Spleen (tissue), 11 donors: Measurements from ENCODE around the gene HLA-DPA1. TPM values are rescaled to one million over a fixed set of nuclear protein-coding genes. Genes with fewer than 3 reads are reported as not detected.
A peak's percentile ranks its signal among the peaks of the same experiment; 100 is the strongest.

Source experiments
- DNase-seq: peaks from one replicate; pipeline ENCODE4 v3.0.0-alpha.2; 2020
- H3K27ac ChIP-seq, 8 donors: fragments of 200-600 bp; sonication (generic) in 7 of 8; 1 replicate in 4 of 8; 2 replicates in 4 of 8; pipeline versions ENCODE4 v1.5.0 to v1.8.0; 2016 to 2021; ENCODE audit warnings: inconsistent platforms in 4 of 8, mild to moderate bottlenecking in 4 of 8, moderate library complexity in 1 of 8
- H3K27me3 ChIP-seq, 7 donors: fragments of 200-600 bp; sonication (generic) in 6 of 7; replicated peaks in 1 of 7; 1 replicate in 4 of 7; 2 replicates in 3 of 7; pipeline versions ENCODE4 v1.5.0 to v1.8.0; 2016 to 2021; ENCODE audit warnings: inconsistent platforms in 3 of 7, mild to moderate bottlenecking in 1 of 7
- H3K36me3 ChIP-seq, 6 donors: fragments of 200-600 bp; sonication (generic) in 5 of 6; 1 replicate in 4 of 6; 2 replicates in 2 of 6; pipeline versions ENCODE4 v1.5.0 to v1.8.0; 2016 to 2021; ENCODE audit warnings: inconsistent platforms in 2 of 6
- H3K4me1 ChIP-seq, 6 donors: fragments of 200-600 bp; sonication (generic) in 5 of 6; 1 replicate in 3 of 6; 2 replicates in 3 of 6; pipeline versions ENCODE4 v1.5.0 to v1.8.0; 2016 to 2021; ENCODE audit warnings: inconsistent platforms in 3 of 6
- H3K4me3 ChIP-seq, 8 donors: fragments of 200-600 bp; sonication (generic) in 7 of 8; 1 replicate in 4 of 8; 2 replicates in 4 of 8; pipeline versions ENCODE4 v1.5.0 to v1.8.0; 2016 to 2021; ENCODE audit warnings: inconsistent platforms in 4 of 8, mild to moderate bottlenecking in 4 of 8, moderate library complexity in 2 of 8
- H3K9me3 ChIP-seq, 8 donors: fragments of 200-600 bp; sonication (generic) in 7 of 8; 1 replicate in 4 of 8; 2 replicates in 4 of 8; pipeline versions ENCODE4 v1.5.0 to v1.8.0; 2016 to 2021; ENCODE audit warnings: inconsistent platforms in 4 of 8
- CTCF ChIP-seq, 11 experiments: fragments of 200-600 bp in 7 of 11; fragments of 450-650 bp in 4 of 11; sonication (generic) in 4 of 11; IDR thresholded peaks in 8 of 11; conservative IDR thresholded peaks in 3 of 11; 1 replicate in 7 of 11; 2 replicates in 4 of 11; pipeline versions ENCODE4 v1.4.0 to v1.8.0; 2016 to 2021; ENCODE audit warnings: antibody characterized with exemption in 11 of 11, inconsistent platforms in 4 of 11, mild to moderate bottlenecking in 1 of 11
- POLR2A ChIP-seq, 3 donors: fragments of 450-650 bp; IDR thresholded peaks; one replicate each; pipeline ENCODE4 v1.5.1; 2017; ENCODE audit warnings: antibody characterized with exemption in 3 of 3, mild to moderate bottlenecking in 1 of 3
- POLR2AphosphoS5 ChIP-seq, 3 donors: sonication (generic); formaldehyde crosslinking; IDR thresholded peaks; one replicate each; pipeline ENCODE4 v1.5.1; 2017; ENCODE audit warnings: antibody characterized with exemption in 3 of 3
- WGBS, 5 donors: extraction: QIAGEN DNeasy Blood & Tissue Kit in 3 of 5; methylation state at CpG; one replicate each; pipeline versions ENCODE4 v1.1.5 to v1.1.7; 2013 to 2018; 5-methylcytosine and 5-hydroxymethylcytosine counted together
- intact Hi-C: fragments of 100-400 bp; cut with DNase I; formaldehyde crosslinking; loops from one replicate; pipeline ENCODE4 v1.15.0; 2023; ENCODE audit warnings: low total_unique reads
- polyA plus RNA-seq, 3 donors: library from polyadenylated mRNA; stranded (reverse); fragments of 200-250 nt; gene quantifications; one replicate each; pipeline ENCODE4 v1.2.1, GENCODE V29; 2013
- total RNA-seq, 7 donors: library from RNA; depleted of rRNA in 3 of 7; stranded (reverse); fragments of >200 nt in 3 of 7; fragmentation: NEBNext Ultra II Directional in 4 of 7; extraction: Animal tissue kit (Norgen Biotek cat#: 25700) in 4 of 7; gene quantifications; one replicate each; pipeline versions ENCODE4 v1.1.0 to v1.2.1, GENCODE V29; 2016 to 2021
- donor health status: healthy with polysubstance abuse.
- donor health status: DM: no; HTN: no; CAD: no; lungs with moderate emphysema.
- donor health status: DM: no; HTN: no; CAD: no.
- donor health status: Bipolar disorder and iron deficiency.
- donor health status: healthy.
- donor health status: DM: no; HTN: no; CAD: no.
- donor health status: DM: yes; HTN: yes; CAD: no.

Gene HLA-DPA1
- total and polyA plus RNA-seq, 10 donors = 253 to 621 (median 494) TPM

- peak overlapping the region; percentile 87 to 95 (median 88) for H3K27ac ChIP-seq
- no peaks in the 10 kb centered on the region for H3K9me3 ChIP-seq
- no peaks in the 10 kb centered on the region for H3K36me3 ChIP-seq
- intact Hi-C loops = loop anchor here (5.0 to 10.0 kb wide), 2 partner anchors 53 to 125 kb away; partner anchors contain the start of gene HLA-DPA1
- DNase-seq = no peak
- H3K4me3 ChIP-seq = peak overlapping the region in 1 of 8 donors; percentile 47
- no peaks in the 10 kb centered on the region for H3K27me3 ChIP-seq
- H3K4me1 ChIP-seq = peaks cover 32 to 59% (median 51%) of the 10 kb centered on the region in 6 donors
- TF ChIP-seq POLR2A (IDR thresholded peaks at IDR 0.05) (no peak), CTCF (IDR thresholded peaks at IDR 0.05 in 8 of 11, conservative IDR thresholded peaks at IDR 0.05 in 3 of 11) (no peak), POLR2AphosphoS5 (IDR thresholded peaks at IDR 0.05) (no peak)
Observed at GRCh38 chr6:33019372-33019771, 54.1 kb downstream of the HLA-DPA1 start.

- peak in 2 of 3 donors; percentile 15 to 91 for TF ChIP-seq POLR2AphosphoS5 (IDR thresholded peaks at IDR 0.05)
- peak in 2 of 3 donors; percentile 48 to 94 for TF ChIP-seq POLR2A (IDR thresholded peaks at IDR 0.05)
- no peak for TF ChIP-seq CTCF (IDR thresholded peaks at IDR 0.05 in 8 of 11, conservative IDR thresholded peaks at IDR 0.05 in 3 of 11)
- peak; percentile 91 for DNase-seq
- Histone ChIP-seq H3K4me1 (peaks cover 32 to 59% (median 52%) of the 10 kb centered on the region in 6 donors), H3K27me3 (no peaks in the 10 kb centered on the region), H3K4me3 (peak overlapping the region in 1 of 8 donors; percentile 47), H3K27ac (peak overlapping the region; percentile 87 to 95 (median 88)), H3K9me3 (no peaks in the 10 kb centered on the region), H3K36me3 (no peaks in the 10 kb centered on the region)
- 0 to 4% (median 1%) methylated on average over 6 of the region's 6 CpGs for WGBS, 5 donors
- intact Hi-C loops = loop anchor here (5.0 to 10.0 kb wide), 2 partner anchors 53 to 126 kb away; partner anchors contain the start of gene HLA-DPA1
Observed at GRCh38 chr6:33018904-33019303, 54.5 kb downstream of the HLA-DPA1 start.

- Histone ChIP-seq H3K9me3 (no peaks in the 10 kb centered on the region), H3K27ac (peak overlapping the region; percentile 87 to 95 (median 88)), H3K4me1 (peaks cover 32 to 59% (median 52%) of the 10 kb centered on the region in 6 donors), H3K36me3 (no peaks in the 10 kb centered on the region), H3K4me3 (peak overlapping the region in 1 of 8 donors; percentile 47), H3K27me3 (no peaks in the 10 kb centered on the region)
- no peak for TF ChIP-seq CTCF (IDR thresholded peaks at IDR 0.05 in 8 of 11, conservative IDR thresholded peaks at IDR 0.05 in 3 of 11)
- no peak for TF ChIP-seq POLR2A (IDR thresholded peaks at IDR 0.05)
- TF ChIP-seq POLR2AphosphoS5 (IDR thresholded peaks at IDR 0.05) = no peak
- DNase-seq = no peak
- intact Hi-C loops = loop anchor here (5.0 to 10.0 kb wide), 2 partner anchors 54 to 126 kb away; partner anchors contain the start of gene HLA-DPA1
Observed at GRCh38 chr6:33018418-33018817, 55.0 kb downstream of the HLA-DPA1 start.

GRCh38 chr6:33017694-33018353 is 55.6 kb downstream of the HLA-DPA1 start:
- Histone ChIP-seq H3K27me3 (no peaks in the 10 kb centered on the region), H3K36me3 (no peaks in the 10 kb centered on the region), H3K27ac (peak overlapping the region; percentile 87 to 95 (median 88)), H3K4me3 (no peak overlapping the region), H3K9me3 (no peaks in the 10 kb centered on the region), H3K4me1 (peaks cover 32 to 59% (median 52%) of the 10 kb centered on the region in 6 donors)
- intact Hi-C loops = loop anchor here (5.0 to 10.0 kb wide), 2 partner anchors 54 to 127 kb away; partner anchors contain the start of gene HLA-DPA1
- no peak for DNase-seq
- WGBS, 5 donors = 45 to 75% (median 57%) methylated on average over 3 of the region's 3 CpGs
- TF ChIP-seq CTCF (IDR thresholded peaks at IDR 0.05 in 8 of 11, conservative IDR thresholded peaks at IDR 0.05 in 3 of 11) = no peak
- no peak for TF ChIP-seq POLR2AphosphoS5 (IDR thresholded peaks at IDR 0.05)
- no peak for TF ChIP-seq POLR2A (IDR thresholded peaks at IDR 0.05)
